GM03348 (cell line): ENCODE results near the gene TRAF3IP1.

Experiments
- DNase-seq: peaks from one replicate; pipeline ENCODE4 v3.0.0; 2012; ENCODE audit warnings: low spot score

TRAF3IP1 gene

GRCh38 chr2:238409341-238410199, 89.3 kb downstream of the TRAF3IP1 start:
- no peak for DNase-seq

GRCh38 chr2:238412067-238412767, 91.9 kb downstream of the TRAF3IP1 start:
- no peak for DNase-seq

DNA sequence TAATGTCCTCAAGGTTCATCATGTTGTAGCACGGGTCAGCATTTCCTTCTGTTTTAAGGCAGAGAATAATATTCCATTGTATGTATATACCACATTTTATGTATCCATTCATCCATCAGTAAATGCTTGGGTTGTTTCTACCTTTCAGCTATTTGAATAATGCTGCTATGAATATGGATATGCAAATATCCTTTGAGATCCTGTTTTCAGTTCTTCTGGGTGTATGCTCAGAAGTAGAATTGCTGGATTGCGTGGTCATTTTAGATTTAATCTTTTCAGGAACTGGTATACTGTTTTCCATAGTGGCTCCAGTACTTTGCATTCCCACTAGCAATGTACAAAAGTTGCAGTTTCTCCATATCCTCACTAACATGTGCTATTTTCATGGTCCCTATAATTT, 93.0 kb downstream of the TRAF3IP1 start:
- DNase-seq = no peak

GRCh38 chr2:238415036-238415764, 94.9 kb downstream of the TRAF3IP1 start:
- DNase-seq = no peak

DNA sequence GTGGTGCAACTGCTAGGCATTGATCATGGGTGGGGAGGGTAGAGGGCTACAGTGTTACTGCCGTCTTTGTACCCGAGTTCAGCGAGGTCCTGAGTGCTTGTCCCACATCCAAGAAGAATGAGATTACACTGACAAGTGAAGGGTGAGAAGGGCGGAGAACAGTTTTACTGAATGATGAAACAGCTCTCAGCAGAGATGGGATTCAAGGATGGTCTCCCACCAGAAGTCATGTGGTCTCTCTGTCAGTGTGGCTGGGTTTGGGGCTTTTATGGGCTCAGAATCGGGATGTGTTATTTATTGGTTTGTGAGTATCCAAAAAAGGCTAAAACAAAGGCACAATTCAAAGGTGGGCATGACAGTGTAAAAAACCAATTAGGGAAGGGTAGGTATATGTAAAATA, 95.6 kb downstream of the TRAF3IP1 start:
- DNase-seq = no peak

DNA sequence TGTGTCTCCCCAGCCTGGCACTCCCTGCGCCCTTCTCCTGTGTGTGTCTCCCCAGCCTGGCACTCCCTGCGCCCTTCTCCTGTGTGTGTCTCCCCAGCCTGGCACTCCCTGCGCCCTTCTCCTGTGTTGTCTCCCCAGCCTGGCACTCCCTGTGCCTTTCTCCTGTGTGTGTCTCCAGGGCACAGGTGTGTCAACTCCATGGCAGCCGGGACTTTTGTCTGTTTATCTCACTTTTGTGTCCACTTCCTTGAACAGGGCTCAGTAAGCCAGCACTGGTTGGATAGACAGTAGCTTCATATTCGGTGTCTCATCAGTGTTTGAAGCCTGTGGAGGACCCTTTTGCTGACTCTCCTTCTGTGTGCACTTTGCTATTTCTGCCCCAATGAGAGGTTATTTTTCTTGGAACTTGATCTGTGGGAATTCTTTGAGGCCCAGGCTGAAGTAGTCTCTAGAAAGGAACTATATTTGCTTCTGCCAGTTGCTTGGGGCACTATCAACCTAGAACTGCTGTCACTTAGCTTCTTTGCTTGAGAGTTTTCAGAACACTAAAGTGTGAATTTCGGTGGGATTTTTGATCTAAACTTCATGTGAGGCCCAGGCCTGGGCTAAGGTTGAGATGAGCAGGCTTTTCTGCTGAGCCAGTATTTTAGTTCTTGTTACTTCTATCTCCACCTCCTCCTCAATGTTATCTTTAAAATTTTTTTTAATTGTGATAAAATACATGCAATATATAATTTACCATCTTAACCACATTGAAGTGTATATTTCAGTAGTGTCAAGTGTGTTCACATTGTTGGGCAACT, 98.1 kb downstream of the TRAF3IP1 start:
- DNase-seq = no peak

DNA sequence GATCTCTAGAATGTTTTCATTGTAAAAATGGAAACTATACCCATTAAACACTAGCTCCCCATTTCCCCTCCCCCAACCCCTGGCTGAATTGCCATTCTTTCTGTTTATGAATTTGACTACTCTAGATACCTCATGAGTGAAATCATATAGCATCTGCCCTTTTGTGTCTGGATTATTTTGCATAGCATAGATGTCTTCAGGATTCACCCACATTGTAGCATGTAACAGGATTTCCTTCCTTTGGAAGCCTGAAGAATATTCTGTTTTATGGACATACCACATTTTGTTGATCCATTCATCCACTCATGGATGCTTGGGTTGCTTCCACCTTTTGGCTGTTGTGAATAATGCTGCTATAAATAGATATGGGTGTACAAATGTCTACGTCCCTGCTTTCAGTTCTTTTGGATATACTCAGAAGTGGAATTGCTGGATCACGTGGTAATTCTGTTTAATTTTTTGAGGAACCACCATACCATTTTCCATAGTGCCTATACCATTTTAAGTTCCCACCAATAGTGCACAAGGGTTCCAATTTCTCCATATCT, 98.8 kb downstream of the TRAF3IP1 start:
- no peak for DNase-seq

DNA sequence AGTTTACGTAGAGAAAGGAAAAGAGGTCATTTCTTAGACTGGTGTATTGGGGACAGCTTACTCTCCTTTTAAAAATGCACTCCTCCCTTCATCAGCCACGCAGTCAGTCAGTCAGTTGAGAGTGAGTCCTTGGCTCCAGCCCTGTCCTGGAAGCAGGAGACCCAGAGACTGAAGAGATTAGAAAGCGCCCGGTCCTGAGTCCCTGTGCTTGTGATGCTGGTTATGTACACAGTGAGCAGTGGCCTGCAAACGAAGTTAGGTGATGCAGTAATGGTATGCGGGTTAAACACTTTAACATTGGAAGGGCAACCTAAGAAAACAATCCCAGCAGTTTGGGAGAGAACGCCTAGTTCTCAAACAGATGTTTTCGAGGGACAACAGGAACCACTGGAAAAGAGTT, 100.1 kb downstream of the TRAF3IP1 start:
- DNase-seq = no peak

DNA sequence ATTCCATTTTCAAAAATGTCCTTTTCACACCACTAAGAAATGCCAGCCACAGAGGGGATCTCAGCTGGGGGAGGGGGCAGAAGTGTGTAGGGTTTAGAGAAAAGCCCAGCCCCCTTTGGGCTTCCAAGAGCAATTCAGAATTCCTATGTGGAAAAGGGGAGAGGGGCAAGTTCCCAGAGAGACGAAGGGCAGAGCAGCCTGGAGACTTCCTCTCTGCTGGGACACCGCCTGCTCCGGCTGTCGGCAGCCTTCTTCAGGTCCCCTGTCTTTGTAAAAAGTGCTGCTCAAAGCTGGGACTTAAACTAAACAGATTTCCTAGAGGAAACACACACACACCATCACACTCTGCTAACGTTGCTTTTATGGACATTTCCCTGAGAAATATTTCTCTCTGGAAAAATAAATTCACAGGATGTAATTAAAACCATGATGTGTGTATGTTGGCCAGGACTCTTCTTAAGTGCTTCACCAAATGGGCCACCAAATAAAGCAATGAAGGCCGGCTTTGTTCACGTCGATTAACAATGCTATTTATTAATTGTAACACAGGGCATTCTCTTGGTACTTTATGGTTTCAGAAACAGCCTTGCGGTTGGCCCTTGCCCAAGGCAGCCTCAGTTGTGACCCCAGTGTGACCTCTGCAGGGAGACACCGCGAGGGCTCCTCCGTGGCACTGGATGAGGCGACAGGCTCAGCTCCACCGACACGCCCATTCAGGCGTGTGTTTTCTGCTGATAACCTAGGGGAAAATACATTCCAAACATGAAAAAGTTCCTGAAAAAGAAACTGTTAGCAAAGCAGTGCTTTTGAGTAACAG, 100.8 kb downstream of the TRAF3IP1 start:
- no peak for DNase-seq

- DNase-seq = no peak
Observed at GRCh38 chr2:238421695-238422035, 101.3 kb downstream of the TRAF3IP1 start.

GRCh38 chr2:238422285-238422684, 102.0 kb downstream of the TRAF3IP1 start:
- no peak for DNase-seq

- no peak for DNase-seq
Observed at GRCh38 chr2:238422940-238423339, 102.6 kb downstream of the TRAF3IP1 start.

DNA sequence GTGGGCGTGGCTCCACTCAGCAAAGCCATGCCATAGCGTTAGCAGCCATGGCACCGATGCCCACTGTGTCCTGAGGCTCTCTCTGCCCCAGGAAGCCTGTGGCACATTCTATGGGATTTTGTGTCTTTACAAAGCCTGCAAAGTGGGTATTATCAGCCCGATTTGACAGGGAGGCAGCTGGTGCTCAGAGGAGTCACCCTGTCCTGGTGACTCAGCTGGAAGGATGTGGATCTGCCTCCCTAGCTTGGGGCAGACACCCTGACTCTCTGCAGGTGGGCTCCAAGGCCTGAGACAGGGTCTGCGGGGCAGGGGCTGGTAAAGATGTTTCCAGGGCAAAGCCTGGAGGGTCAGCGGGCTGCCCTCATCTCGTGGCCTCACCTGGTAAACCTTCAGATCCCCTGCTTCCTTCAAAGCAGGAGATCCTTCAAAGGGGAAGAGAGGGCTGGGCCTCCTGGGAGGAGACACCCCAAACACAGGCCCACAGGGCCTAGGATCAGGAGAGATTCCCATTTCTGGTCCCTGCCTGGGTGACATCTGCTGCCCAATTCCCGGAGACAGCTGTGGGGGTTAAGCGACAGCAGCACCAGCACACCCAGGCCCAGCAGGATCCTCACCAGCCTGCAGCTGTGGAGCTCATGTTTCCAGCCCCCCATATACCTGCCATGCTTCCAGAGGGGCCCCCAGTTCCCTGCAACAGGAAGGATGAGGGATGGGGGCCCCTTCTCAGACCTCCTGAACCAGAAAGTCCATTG, 103.4 kb downstream of the TRAF3IP1 start:
- peak; percentile 67 for DNase-seq

DNA sequence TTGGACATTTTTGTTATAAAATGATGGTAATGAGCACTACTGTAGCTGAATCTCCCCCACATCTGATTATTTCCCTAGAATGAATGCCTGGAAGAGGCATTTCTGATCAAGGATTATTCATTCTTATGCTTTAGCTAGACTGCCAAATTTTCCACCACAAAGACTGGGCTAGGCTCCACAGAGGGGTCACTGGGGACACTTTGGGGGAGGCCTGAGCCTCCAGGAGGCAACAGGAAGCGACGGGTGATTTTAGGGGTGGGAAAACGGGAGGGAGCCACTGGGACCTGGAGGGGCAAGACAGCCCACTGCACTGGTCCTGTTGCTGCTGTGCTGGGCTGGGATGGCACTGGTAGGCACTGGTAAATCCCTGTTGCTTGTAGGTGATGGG, 104.0 kb downstream of the TRAF3IP1 start:
- DNase-seq = peak; percentile 68

- DNase-seq = no peak
Observed at GRCh38 chr2:238425505-238425978, 105.2 kb downstream of the TRAF3IP1 start.

GRCh38 chr2:238425979-238426567, 105.8 kb downstream of the TRAF3IP1 start:
- DNase-seq = peak; percentile 73

DNA sequence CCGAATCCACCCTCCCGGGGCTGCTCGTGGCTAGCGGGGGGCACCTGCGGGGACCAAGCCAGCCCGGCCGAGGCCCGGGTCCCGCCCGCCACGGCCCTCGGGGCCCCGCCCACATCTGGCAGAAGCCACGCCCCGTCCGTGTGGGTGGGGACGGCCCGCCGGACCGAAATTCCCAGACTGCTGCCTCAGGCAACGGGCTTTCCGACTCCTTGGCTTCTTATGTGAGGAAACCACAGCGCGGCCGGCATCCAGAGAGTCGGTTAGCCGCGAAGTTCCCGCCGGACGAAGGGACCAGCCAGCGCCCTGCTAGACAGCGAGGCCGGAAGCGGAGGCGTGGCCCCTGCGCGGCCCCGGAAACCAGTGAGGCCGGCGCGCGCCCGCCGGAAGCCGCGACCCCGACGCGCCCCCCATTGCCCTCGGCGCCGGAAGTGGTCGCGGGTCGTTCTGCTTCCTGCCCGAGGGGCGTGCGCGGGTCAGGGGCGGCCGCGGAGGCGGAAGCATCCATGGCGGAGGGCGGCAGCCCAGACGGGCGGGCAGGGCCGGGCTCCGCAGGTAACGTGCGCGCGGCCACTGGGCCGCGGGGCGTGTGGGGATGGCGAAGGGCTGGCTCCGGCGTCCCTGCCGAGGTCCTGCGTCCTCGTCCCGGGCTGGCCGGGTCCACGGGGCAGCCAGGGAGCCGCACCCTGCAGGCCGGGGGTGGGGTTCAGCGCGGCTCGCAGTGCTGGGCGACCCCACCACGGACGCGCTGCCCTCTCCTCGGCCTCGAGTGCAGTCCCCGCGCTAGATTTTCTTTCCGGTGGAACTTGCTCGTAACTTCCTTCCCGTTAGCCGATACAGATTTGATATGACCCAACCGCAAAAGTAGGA, 106.5 kb downstream of the TRAF3IP1 start, which contains the start of gene ASB1:
ASB1 (plus strand) TSS at position 360 of the 867 bp plus-strand sequence; CDS start at position 504, 144 bp downstream.
- DNase-seq = peak; percentile 94

GRCh38 chr2:238427435-238428162, 107.3 kb downstream of the TRAF3IP1 start:
- DNase-seq = no peak
